Mesendoderm (in vitro differentiated cells): Measurements from ENCODE around the gene DST.
"Not testable (repeated sequence)": the region's sequence is repeated elsewhere in the genome, so short reads cannot be mapped to it uniquely, and the experiment has no call there.

Source experiments
- DNase-seq: peaks from one replicate; pipeline ENCODE4 v3.0.0; 2013
- H2AK5ac ChIP-seq: 2 replicates; pipeline ENCODE4 v1.6.1; 2013; ENCODE audit warnings: low read length, inconsistent platforms
- H2BK120ac ChIP-seq: 2 replicates; pipeline ENCODE4 v1.6.1; 2013; ENCODE audit warnings: low read depth, mild to moderate bottlenecking, low read length, moderate library complexity, mixed read lengths
- H2BK15ac ChIP-seq: replicated peaks from 2 replicates; pipeline ENCODE4 v1.6.1; 2013; ENCODE audit warnings: low read depth, mild to moderate bottlenecking, moderate library complexity
- H2BK5ac ChIP-seq: 2 replicates; pipeline ENCODE4 v1.6.1; 2013; ENCODE audit warnings: low read length, inconsistent platforms
- H3K18ac ChIP-seq: 2 replicates; pipeline ENCODE4 v1.6.1; 2013; ENCODE audit warnings: mild to moderate bottlenecking, low read length, mixed read lengths
- H3K23ac ChIP-seq: one replicate; pipeline ENCODE4 v1.6.1; 2013; ENCODE audit warnings: low read length
- H3K27ac ChIP-seq: 2 replicates; pipeline ENCODE4 v1.5.1; 2013; ENCODE audit warnings: low read depth, mild to moderate bottlenecking, inconsistent platforms, low read length, moderate library complexity
- H3K27me3 ChIP-seq: 2 replicates; pipeline ENCODE4 v1.6.1; 2013; ENCODE audit warnings: low read length, control low read depth, mild to moderate bottlenecking, inconsistent platforms; ENCODE audit not compliant: insufficient read depth, poor library complexity
- H3K36me3 ChIP-seq: 2 replicates; pipeline ENCODE4 v1.6.1; 2013; ENCODE audit warnings: low read length, inconsistent platforms; ENCODE audit not compliant: control insufficient read depth, insufficient read depth
- H3K4ac ChIP-seq: one replicate; pipeline ENCODE4 v1.6.1; 2013; ENCODE audit warnings: low read depth, mild to moderate bottlenecking, low read length, moderate library complexity
- H3K4me1 ChIP-seq: 2 replicates; pipeline ENCODE4 v1.6.1; 2013; ENCODE audit warnings: low read depth, low read length, inconsistent platforms; ENCODE audit not compliant: control insufficient read depth
- H3K4me2 ChIP-seq: 2 replicates; pipeline ENCODE4 v1.6.1; 2013; ENCODE audit warnings: low read length
- H3K4me3 ChIP-seq: 2 replicates; pipeline ENCODE4 v1.5.1; 2013; ENCODE audit warnings: mild to moderate bottlenecking, low read length
- H3K56ac ChIP-seq: one replicate; pipeline ENCODE4 v1.6.1; 2013; ENCODE audit warnings: low read length
- H3K79me1 ChIP-seq: 2 replicates; pipeline ENCODE4 v1.6.1; 2013; ENCODE audit warnings: low read length, inconsistent platforms
- H3K79me2 ChIP-seq: 2 replicates; pipeline ENCODE4 v1.6.1; 2013; ENCODE audit warnings: mild to moderate bottlenecking, low read length; ENCODE audit not compliant: control insufficient read depth, insufficient read depth
- H3K9ac ChIP-seq: 2 replicates; pipeline ENCODE4 v1.6.1; 2013; ENCODE audit warnings: low read length, inconsistent platforms
- H4K5ac ChIP-seq: one replicate; pipeline ENCODE4 v1.6.1; 2013; ENCODE audit warnings: low read length
- H4K8ac ChIP-seq: one replicate; pipeline ENCODE4 v1.6.1; 2013; ENCODE audit warnings: low read depth, mild to moderate bottlenecking, control low read depth, low read length, moderate library complexity
- WGBS: extraction: QIAGEN DNeasy Blood & Tissue Kit; methylation state at CpG from one replicate; pipeline ENCODE4 v1.1.7; 2013; ENCODE audit warnings: low lambda C conversion rate, missing lambda C conversion rate; ENCODE audit not compliant: insufficient coverage; ENCODE audit errors: extremely low coverage; 5-methylcytosine and 5-hydroxymethylcytosine counted together

DST gene

DNA sequence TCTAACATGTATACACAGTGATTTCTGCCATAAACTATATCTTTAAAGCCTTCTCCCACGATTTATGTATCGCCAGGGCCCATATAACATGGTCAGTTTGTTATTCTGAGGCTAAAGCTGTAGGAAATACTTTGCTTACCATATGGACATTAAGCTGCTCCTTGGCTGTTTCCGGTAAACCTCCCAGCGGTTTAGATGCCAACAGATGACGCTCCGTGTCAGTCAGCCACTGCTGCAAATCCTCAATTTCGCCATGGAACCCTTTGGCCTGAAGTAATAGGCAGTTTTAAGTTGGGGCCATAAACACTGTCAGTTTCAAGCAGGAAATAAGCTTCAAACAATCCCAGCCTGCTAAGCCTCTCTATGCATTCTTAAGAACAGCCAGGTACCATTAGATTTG lies 145.4 kb downstream of the DST start:
- Histone ChIP-seq H3K27ac (no peak overlapping the region), H2BK15ac (no peak overlapping the region), H3K79me1 (no peaks in the 10 kb centered on the region), H2AK5ac (no peak overlapping the region), H4K8ac (no peak overlapping the region), H3K9ac (no peak overlapping the region), H3K4me3 (no peak overlapping the region), H3K4me1 (no peaks in the 10 kb centered on the region), H3K4me2 (no peak overlapping the region), H3K56ac (no peak overlapping the region), H4K5ac (no peak overlapping the region), H2BK5ac (no peak overlapping the region), H3K36me3 (no peaks in the 10 kb centered on the region), H3K4ac (no peak overlapping the region), H3K79me2 (no peaks in the 10 kb centered on the region), H3K23ac (no peak overlapping the region), H2BK120ac (no peak overlapping the region), H3K27me3 (no peaks in the 10 kb centered on the region), H3K18ac (no peak overlapping the region)
- no peak for DNase-seq
- WGBS, result no CpG with 5 or more reads among the region's 7 CpGs

DNA sequence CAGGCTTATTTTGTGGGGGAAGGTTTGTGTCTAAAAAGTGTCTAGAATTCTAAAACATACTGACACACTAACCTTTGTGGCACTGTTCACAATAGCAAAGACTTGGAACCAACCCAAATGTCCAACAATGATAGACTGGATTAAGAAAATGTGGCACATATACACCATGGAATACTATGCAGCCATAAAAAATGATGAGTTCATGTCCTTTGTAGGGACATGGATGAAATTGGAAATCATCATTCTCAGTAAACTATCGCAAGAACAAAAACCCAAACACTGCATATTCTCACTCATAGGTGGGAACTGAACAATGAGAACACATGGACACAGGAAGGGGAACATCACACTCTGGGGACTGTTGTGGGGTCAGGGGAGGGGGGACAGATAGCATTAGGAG lies 146.0 kb downstream of the DST start:
- no CpG with 5 or more reads among the region's 1 CpG for WGBS
- H4K5ac ChIP-seq, H3K4ac ChIP-seq, H2AK5ac ChIP-seq, H3K23ac ChIP-seq, H2BK15ac ChIP-seq, H2BK5ac ChIP-seq, H3K56ac ChIP-seq, H3K4me2 ChIP-seq, H4K8ac ChIP-seq, H3K27me3 ChIP-seq, H3K18ac ChIP-seq, H3K36me3 ChIP-seq, DNase-seq, H3K79me1 ChIP-seq, H3K4me1 ChIP-seq, H3K4me3 ChIP-seq, H2BK120ac ChIP-seq, H3K79me2 ChIP-seq, H3K27ac ChIP-seq, H3K9ac ChIP-seq: not testable (repeated sequence)

DNA sequence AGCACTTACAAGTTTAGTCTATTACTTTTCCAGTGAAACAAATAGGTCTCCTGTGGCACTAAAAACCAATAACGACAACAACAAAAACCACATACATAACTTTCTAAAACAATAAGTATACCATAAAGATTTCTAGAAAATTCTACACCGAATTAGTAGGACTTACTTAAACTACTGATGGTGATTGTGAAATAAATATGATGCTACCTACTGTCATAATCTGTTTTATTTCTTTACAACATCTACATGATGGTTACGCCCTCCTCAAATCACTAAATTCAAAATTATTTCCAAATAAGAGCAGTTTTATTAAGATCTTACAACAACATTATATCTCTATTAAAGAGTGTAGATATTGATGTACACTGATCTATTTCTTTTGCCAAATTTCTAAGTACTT lies 147.0 kb downstream of the DST start:
- Histone ChIP-seq H3K18ac (no peak overlapping the region), H4K8ac (no peak overlapping the region), H2BK120ac (no peak overlapping the region), H3K23ac (no peak overlapping the region), H3K79me2 (no peaks in the 10 kb centered on the region), H3K56ac (no peak overlapping the region), H3K4me1 (no peaks in the 10 kb centered on the region), H3K79me1 (no peaks in the 10 kb centered on the region), H3K4me2 (no peak overlapping the region), H2BK15ac (no peak overlapping the region), H3K4ac (no peak overlapping the region), H2AK5ac (no peak overlapping the region), H3K27me3 (no peaks in the 10 kb centered on the region), H3K4me3 (no peak overlapping the region), H2BK5ac (no peak overlapping the region), H4K5ac (no peak overlapping the region), H3K27ac (no peak overlapping the region), H3K36me3 (no peaks in the 10 kb centered on the region), H3K9ac (no peak overlapping the region)
- no peak for DNase-seq
- WGBS, result 100% methylated on average over 1 of the region's 3 CpGs

DNA sequence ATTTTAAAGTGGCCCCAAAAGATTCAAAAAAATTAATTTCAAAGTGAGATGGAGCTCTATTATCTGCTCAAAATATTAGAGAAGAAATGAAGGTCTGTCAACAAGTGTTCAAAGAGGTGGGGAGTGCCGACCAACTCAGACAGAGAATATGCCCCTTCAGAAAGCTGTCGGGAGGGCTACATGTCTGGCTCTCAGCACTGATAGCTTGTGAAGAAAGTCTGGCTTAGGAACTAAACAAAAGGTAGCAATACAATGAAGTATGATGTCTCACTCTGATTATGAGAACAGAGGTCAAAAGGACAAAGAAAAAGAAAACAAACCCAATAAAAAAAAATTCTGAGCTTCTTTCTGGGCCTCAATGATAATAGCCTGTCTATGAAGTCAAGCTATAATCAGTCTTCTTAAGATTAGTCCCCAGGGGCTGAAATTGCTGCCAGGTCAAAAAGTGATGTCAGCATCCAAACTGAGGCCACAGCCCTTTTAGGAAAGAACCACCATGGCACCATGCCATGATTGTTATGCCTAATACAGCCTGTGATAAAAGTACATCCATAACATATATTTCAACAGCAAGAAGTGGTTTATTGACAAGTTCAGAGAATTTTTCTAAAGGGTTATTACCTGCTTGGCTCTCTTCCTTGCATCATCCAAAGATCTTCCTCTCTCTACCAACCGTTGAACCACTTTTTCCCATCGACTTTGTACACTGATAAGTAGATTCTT lies 150.9 kb downstream of the DST start:
- H3K18ac ChIP-seq, result no peak overlapping the region
- no peak overlapping the region for H3K23ac ChIP-seq
- no peak overlapping the region for H3K27ac ChIP-seq
- H3K79me1 ChIP-seq, result no peaks in the 10 kb centered on the region
- no peak overlapping the region for H4K8ac ChIP-seq
- H3K4me3 ChIP-seq, result no peak overlapping the region
- no peaks in the 10 kb centered on the region for H3K36me3 ChIP-seq
- no peaks in the 10 kb centered on the region for H3K27me3 ChIP-seq
- no peak overlapping the region for H2AK5ac ChIP-seq
- no peaks in the 10 kb centered on the region for H3K79me2 ChIP-seq
- no peak overlapping the region for H3K9ac ChIP-seq
- no peak overlapping the region for H2BK15ac ChIP-seq
- no peak overlapping the region for H4K5ac ChIP-seq
- H3K56ac ChIP-seq, result no peak overlapping the region
- no peak overlapping the region for H3K4ac ChIP-seq
- no peak for DNase-seq
- no CpG with 5 or more reads among the region's 4 CpGs for WGBS
- no peaks in the 10 kb centered on the region for H3K4me1 ChIP-seq
- H3K4me2 ChIP-seq, result no peak overlapping the region
- H2BK120ac ChIP-seq, result no peak overlapping the region
- H2BK5ac ChIP-seq, result no peak overlapping the region

DNA sequence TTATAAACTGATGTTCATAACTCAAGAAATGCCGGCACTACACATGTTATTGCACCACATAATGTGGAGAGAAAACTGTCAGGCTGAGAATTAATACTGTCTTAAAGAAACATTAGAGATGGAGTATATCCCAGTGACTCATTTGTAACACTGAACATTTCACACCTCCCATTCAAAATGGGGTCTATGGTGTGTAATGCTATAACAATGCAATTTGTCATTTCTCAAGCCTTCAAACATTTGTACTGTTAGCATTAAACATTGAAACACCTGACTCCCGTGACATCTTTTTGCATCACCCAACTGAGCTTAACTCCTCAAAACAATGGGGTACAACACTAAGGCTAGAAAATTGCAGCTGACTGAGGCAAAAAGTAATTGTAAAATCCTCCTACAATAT lies 151.7 kb downstream of the DST start:
- WGBS, result no CpG with 5 or more reads among the region's 2 CpGs
- H2AK5ac ChIP-seq, result no peak overlapping the region
- H3K27ac ChIP-seq, result no peak overlapping the region
- no peak overlapping the region for H2BK120ac ChIP-seq
- H3K79me2 ChIP-seq, result no peaks in the 10 kb centered on the region
- H3K4me2 ChIP-seq, result no peak overlapping the region
- no peak overlapping the region for H3K4me3 ChIP-seq
- H4K5ac ChIP-seq, result no peak overlapping the region
- no peak overlapping the region for H3K4ac ChIP-seq
- H3K9ac ChIP-seq, result no peak overlapping the region
- H3K23ac ChIP-seq, result no peak overlapping the region
- H3K4me1 ChIP-seq, result no peaks in the 10 kb centered on the region
- no peak overlapping the region for H4K8ac ChIP-seq
- H3K56ac ChIP-seq, result no peak overlapping the region
- no peaks in the 10 kb centered on the region for H3K27me3 ChIP-seq
- H3K79me1 ChIP-seq, result no peaks in the 10 kb centered on the region
- DNase-seq, result no peak
- H3K36me3 ChIP-seq, result no peaks in the 10 kb centered on the region
- no peak overlapping the region for H3K18ac ChIP-seq
- no peak overlapping the region for H2BK5ac ChIP-seq
- H2BK15ac ChIP-seq, result no peak overlapping the region

DNA sequence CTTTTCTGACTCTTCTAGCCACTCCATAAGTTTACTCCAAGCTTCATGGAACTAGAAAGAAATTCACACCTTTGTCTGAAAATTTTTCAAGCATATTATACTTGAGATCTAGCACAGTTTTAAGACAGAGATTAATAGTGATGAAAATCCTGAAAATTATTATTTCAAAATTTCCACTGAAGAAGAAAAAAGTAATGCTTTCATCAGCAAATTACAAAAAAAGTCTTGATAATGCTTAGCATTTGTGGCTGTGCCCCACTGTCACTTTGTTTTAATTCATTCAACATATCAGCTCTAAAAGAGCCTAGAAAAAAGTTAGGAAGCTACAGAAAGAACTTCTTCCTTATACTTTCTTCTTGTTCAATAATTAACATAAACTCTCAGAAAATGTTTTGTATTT lies 153.1 kb downstream of the DST start:
- no peak overlapping the region for H2BK15ac ChIP-seq
- DNase-seq, result no peak
- H3K27ac ChIP-seq, result no peak overlapping the region
- no peaks in the 10 kb centered on the region for H3K79me1 ChIP-seq
- H3K79me2 ChIP-seq, result no peaks in the 10 kb centered on the region
- no peak overlapping the region for H3K9ac ChIP-seq
- no peak overlapping the region for H3K4me2 ChIP-seq
- no peak overlapping the region for H2BK5ac ChIP-seq
- no peak overlapping the region for H2AK5ac ChIP-seq
- H2BK120ac ChIP-seq, result no peak overlapping the region
- H3K56ac ChIP-seq, result no peak overlapping the region
- H3K23ac ChIP-seq, result no peak overlapping the region
- no peaks in the 10 kb centered on the region for H3K27me3 ChIP-seq
- H3K18ac ChIP-seq, result no peak overlapping the region
- no peaks in the 10 kb centered on the region for H3K36me3 ChIP-seq
- no peak overlapping the region for H4K8ac ChIP-seq
- H3K4me3 ChIP-seq, result no peak overlapping the region
- no peak overlapping the region for H4K5ac ChIP-seq
- no peak overlapping the region for H3K4ac ChIP-seq
- H3K4me1 ChIP-seq, result no peaks in the 10 kb centered on the region
